HG03469 (cell line): ENCODE results near the gene MTSS2.

Experiments used
- ATAC-seq: cut with Tn5 transposase; IDR thresholded peaks from one replicate; pipeline ENCODE4 v1.9.1; 2021; ENCODE audit warnings: mild to moderate bottlenecking, moderate library complexity, moderate number of reproducible peaks; ENCODE audit not compliant: unreplicated experiment

The MTSS2 gene

DNA sequence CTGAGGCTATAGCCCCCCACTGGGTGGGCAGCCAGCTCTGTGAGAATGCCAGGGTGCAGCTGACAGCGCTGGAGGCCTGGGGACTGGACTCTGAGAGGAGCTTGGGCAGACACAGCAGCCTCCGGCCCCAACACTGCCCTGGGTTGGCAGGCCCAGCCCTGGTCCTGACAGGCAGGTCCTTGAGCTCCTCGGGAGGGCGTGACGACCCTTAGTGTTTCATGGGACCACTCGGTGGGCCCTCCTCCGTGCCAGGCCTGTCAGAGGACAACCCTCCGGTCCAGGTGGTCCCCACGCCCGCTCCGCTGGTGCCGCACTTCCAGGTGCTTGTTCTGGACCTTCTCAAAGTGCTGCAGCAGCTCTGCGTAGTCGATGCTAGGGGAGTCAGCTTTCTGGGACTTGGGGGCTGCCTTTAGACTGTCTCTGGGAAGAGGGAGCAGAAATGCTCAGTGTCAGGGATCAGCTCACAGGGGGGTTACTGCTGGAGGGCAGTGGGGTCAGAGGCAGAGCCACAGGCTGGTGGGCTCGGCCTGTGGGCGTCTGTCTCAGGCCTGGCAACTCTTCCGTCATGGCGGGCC lies 1.9 kb upstream of the MTSS2 start:
- ATAC-seq, result no peak

DNA sequence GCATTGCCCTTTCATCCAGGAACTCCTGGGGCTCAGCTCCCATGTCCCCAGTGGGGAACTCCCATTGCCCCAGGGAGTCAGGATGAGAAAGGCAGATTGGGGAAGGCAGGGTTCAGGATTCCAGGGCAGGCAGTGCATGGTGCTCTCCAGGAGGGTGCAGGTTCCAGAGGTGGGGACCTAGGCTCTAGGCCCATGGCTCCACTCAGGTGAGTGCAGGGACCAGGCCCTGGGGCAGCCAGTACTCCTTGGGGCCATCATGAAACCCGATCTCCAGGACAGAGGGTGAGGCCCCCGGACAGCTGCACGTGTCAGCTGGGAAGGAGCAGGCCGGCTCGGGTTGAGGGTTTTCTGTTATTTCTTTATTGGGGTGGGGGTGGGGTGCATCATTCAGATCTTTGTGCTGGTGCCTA lies 1.3 kb upstream of the MTSS2 start:
- ATAC-seq, result no peak

DNA sequence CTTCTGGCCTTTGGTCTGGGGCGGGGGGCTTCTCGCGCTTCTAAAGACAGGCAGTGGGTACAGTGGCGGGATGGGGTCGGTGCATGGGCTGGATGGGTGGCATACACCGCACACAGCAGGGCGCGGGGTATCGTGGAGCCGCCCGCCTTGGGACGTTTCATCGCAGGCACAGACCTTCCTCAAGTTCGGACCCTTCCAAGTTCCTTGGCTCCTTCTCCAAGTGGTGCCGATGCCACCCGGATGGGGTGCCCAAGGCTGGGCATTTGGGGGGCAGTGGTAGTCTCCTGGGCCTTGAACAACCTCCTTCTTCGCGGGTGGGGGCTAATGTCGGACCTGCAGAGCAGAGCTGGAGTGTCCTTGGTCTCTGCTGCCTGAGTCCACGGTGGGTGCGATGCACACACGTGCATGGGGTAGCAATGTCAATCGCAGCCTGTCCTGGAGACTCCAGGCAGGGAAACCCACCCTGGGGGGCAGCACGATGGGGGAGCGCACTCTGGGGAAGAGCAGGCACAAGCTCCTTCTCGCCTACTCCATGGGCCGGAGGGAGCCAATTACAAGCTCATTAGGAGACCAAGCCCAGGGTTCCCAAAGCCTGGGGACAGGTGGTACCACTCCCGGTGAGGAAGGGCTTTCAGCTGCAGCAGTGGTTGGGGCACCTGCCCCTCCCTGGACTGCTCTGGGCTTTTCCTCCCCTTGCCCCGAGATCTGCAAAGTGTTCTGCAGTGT lies 686 bp upstream of the MTSS2 start:
- no peak for ATAC-seq

DNA sequence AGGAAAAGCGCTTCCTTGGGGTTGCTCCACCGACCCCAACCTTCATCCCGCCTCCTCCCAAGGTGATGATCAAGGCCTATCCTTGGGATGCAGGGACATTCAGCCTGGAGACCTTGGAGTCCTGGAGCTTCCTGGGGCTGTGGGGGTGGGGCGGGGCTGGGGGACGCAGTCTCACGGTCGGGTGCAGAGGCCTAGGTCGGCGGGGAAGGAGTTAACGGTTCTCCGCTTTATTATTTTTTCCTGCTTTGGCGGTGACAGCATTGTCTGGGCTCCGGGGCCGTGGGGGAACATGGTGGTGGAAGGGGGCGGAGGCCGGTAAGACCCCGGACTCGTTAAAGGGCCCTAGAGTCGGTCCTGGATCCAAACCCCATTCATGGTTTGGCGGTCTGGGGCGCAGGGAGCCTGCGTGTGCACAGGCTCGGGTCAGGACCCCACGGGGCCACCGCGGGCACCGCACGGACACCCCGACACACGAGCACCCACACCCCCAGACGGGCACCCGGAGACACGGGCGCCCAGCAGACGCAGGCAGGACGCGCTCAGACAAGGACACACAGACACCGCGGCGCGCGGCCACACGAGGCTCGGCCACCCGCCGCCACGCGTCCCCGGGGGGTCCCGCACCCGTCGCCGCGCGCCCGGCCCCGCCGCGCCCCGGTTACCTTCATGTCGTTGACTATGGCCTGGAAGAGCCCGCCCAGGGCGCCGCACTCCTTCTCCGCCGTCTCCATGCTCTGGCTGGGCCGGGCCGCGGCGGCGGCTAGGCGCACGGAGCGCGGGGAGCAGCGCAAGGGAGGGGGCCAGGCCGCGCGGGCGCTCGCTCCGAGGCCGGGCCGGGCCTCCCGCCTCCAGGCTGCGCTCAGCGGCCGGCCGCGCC lies 554 bp downstream of the MTSS2 start:
- ATAC-seq, result no peak

DNA sequence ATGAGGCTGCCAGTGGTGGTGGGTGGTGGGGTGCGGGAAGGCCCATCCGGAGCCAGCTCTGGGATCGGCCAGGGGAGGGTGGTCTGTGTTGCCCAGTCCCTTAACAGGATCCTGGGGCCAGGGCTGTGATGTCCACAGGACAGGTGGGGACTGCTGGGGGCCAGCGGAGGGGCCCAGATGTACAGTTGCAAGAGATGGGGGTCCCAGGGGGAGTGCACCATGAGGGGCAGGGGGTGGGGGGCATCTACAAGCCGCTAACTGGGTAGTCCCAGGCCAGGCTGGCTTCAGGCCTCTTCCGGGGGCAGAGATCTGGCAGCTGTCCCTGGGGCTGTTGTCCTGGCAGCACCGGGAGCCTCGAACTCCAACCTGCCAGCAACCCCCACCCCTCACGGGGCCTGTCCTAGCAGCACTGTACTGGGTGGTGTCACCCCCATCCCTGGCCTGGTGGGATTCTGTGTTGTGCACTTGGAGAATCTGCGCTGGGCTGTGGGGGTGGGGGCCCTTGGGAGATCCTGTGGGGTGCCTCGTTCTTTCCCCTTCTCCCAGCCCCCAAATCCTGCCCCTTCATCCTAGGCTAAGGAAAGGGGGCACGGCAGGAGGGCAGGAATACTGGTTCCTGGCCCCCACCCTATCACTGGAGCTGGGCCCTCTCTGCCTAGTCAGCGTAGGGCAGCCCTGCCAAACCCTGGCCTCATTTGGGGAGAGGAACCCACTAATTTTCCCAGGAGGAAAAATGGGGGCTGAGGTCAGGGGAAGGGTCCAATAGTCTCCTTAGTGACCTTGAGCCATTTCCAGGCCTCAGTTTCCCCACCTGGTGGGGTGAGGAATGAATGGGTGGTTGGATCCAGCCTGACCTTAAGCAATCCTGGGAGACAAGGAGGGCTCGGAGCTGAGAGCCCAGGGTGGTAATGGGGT lies 1.4 kb downstream of the MTSS2 start:
- no peak for ATAC-seq

DNA sequence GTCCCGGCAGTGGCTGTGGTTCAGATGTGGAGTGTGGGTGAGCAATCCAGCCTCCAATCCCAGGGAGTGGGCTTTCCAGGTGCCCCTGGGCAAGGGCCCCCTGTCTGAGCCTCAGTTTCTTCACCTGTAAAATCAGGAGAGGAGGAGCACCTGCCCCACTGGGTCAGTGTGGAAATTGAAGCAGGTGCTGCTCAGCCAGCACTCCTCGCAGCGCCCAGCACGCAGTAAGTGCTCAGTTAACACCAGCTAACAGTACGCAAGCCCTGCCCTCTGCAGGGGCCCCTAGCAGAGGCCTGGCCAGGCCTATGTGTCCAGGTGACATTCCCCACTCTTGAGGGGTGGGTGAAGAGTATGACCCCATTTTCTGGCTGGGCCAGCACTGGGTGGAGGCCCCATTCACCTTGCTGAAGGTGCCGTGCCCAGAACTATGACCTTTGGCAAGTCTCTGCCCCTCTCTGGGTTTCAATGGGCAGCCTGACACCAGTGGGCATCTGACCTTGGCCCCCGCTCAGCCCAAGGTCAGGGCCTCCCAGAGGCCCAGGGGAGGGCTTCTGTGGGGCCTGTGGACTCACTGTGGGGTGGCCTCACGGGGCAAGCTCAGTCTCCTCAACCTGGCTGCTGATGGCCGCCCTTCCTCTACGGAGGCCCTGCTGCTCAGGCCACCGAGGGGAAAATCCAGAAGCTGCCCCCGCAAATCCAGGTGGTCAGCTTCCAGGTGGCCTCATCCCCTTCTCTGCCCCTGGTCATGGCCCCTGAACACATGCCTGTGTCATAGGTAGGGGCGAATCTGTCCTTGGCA lies 2.5 kb downstream of the MTSS2 start:
- no peak for ATAC-seq

DNA sequence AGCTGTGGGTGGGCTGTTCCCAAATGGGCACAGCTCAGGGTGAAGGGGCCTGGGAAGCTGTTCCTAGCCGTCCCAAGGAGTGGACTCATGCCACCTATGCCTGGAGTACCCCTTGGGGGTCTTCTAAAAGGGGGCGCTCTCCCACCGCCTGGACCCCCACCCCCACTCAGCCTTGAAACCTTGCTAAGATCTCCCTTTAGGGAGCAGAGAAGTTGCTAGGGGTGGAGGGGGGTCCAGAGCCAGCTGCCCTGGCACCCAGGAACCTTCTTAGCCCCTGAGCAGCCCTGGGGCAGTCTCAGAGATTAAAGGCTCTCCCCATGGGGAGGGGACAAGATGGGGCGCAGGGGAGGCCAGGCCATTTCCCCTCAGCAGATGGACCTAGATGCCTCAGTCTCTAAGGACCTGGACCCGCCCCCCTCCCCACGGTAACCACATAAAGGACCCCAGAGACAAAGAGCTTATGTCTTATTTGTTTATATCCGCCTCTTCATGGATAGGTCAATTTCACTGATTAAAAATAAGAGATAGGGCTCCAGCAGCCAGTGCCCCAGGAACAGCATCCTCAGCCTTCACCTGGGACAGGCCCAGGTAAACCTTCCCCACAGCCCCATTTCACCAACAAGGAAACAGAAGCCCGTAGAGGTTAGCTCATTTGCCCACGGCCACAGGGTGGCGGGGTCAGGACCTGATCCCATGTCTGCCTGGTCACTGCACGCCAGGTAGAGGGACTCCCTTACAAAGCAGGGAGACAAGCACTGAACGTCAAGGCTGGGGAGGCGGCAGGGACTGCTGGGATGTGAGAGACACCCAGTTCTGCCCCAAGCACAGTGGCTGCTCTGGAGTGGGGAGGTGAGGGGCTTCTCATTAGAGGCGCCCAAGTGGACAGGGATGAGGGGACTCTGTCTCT lies 3.4 kb downstream of the MTSS2 start:
- ATAC-seq, result no peak

DNA sequence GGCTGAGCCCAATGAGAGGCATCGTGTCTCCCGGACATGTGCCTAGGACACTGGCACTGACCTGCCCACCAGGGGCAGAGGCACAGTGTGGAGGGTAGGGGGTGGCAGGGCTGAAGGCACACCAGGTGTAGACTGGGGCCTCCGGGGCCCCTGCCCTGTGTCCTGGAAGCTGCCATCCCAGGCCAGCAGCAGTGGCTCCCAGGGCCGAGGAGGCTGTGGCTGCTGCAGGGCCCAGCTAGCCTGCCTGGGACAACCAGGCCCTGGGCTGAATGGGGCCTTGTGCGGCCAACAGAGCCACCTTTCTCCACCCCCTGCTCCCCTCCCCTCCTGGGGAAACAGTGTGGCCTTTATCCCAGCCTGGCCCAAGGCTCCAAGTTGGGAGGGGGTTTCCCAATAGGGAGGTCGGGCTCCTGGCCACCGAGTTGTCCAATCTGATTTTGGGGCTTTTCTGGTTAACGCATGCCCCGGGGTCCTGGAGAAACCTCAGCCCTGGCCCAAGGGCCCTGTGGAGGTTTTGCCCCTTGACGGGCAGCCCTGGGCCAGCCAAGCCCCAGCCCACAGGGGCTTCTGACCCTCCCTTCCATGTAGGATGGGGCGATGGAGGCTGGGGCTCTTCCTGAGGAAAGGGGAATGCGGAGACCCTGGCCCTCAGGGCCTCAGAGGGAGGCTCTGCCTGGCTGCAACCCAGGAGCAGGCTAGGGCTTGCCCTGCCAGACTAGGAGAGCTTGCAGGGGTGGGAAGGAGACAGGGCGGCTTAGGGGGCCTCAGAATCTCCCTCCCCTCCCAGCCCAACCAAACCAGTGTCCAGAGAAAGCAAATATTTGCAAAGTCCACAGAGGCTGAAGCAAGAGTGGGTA lies 4.2 kb downstream of the MTSS2 start:
- ATAC-seq, result no peak

DNA sequence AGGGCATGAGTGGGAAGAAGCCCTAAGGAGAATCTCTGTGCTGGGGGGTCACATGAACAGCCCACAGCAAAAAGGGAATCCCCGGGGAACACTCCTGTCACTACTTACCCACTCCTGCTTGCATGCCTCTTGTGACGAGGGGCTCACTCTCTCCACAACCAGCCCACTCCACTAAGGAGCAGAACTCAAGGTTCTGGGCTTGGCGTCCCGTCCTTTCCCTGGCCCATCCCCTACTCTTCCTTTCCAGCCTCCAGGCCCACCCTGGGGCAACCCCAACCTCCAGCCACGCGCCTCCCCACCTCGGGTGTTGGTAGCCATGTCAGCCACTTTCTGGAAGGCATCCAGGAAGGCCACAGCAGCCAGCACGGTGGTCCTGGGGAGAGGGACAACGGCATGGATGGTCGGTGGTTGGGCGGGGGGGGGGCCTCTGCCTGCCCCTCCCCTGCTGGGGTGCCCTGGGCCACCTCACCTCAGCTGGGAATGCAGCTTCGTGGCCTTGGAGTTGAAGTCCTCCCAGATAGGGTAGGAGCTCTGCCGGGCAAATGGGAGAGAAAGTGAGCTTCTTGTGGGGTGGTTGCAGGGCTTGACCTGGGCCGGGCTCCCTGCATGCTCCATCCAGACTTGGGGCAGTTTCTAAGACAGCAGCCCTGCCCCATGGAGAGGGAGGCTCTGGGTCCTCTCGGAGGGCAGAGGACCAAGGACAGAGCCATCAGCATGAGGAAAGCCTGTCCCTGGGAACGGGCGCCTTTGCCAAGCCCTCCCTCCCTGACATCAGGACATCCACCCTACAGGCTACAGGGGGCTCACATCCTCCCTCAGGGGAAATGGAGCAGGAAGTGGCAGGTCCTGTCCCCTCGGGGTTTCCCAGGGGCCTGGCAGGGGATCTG lies 5.1 kb downstream of the MTSS2 start:
- no peak for ATAC-seq

DNA sequence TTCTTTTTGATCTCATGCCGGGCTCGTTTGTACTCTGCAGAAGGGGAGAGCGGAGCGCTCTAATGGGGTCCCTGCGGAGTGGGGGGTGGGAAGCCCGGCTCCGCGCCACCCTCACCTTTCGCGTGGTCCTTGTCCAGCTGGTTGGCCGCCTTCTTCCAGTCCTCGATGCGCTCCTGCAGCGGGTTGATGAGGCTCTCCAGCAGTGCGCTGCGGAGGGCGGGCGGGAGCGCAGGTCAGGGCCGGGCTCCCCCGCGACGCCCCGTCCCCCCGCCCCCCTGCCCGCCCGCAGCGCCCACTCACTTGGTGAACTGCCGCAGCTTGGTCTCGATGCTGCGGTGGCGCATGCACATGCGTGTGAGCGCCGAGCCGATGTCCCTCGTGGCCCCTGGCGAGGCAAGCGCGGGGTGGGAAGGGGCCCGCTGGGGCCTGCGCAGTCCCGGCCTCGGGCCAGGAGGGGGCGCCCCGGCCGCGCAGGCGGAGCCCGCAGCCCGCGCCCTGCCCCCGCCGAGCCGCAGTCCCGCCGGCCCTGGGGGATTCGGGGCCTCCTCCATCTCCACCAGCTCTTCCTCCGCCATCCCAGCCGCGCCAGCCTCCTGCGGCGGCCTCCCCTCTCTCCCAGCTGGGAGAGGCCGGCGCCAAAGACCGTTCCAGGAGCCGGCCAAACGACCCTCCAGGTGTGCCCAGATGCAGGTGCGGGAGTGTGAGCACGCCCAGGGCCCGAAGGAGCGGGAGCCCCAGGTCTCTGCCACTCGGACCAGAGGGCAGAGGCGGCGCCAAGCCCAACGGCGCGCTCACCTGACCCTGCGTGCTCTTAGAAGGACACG lies 6.0 kb downstream of the MTSS2 start:
- no peak for ATAC-seq

DNA sequence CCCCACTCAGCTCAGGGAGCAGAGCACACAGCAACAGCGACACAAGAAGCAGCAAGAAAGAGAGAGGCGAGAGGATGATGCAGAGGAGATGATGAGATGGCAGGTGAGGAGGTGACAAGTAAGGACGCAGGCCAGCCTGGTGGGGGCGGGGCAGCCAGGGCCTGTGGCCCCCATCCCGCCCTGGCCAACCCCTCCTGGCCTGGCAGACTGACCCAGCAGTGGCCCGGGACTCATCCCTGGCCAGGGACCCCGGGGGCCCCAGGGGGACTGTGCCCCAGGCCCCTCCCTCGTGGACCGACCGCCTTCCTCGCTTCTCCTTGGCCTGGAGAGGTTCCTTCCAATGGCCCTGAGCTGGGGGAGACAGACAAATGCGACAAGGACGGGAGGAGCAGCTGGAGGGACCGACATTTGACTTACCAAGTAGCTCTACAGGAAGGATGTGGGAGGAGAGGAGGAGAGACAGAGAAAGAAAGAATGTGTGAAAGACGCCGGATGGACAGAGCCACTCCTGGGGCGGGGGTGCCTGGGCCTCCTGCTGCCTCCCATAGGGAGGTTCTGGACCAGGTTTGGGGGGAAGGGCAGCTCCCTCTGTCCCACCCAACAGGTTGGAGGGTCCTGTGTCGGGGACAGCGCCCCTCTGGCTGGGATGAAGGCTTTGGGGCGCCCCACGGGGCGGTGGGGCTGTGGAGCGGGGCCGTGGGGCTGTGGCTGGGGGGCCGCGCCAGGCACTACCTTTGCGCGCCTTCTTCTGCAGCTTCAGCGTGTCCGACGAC lies 6.8 kb downstream of the MTSS2 start:
- ATAC-seq, result no peak

DNA sequence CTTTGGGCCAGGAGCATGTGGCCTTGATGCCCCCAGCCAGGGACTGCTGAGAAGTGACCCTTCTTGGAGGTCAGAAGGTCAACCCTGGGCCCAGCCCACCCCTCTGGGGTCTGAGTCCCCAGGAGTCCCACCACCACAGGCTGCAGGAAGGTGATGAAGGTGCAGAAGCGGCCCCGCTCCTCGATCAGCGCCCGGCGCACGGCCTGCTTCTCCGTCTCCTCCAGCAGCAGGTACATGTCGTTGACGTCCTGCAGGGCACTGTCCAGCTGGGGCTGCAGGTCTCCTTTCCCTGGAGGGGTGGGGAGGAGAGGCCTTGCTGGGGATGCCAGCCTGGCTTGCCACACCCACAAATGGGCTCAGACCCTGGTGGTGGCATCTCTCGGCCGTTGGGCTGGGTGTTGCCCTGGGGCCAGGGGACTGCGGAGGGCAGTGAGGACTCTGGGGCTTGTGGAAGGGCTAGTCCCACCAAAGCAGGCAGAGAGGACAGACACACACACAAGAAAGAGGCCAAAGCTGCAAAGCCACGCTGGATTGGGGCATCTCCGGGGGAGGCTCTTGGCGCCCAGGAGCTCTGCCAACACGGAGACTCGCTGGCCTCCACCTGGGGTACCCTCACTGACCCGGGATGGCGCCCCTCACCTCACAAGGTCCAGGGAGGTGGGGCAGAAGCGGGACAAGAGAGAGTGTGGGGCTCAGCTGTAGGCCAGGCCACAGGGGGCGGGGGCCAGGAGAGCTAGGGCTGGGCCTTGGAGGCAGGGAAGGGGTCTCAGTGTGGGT lies 7.5 kb downstream of the MTSS2 start:
- ATAC-seq, result no peak

DNA sequence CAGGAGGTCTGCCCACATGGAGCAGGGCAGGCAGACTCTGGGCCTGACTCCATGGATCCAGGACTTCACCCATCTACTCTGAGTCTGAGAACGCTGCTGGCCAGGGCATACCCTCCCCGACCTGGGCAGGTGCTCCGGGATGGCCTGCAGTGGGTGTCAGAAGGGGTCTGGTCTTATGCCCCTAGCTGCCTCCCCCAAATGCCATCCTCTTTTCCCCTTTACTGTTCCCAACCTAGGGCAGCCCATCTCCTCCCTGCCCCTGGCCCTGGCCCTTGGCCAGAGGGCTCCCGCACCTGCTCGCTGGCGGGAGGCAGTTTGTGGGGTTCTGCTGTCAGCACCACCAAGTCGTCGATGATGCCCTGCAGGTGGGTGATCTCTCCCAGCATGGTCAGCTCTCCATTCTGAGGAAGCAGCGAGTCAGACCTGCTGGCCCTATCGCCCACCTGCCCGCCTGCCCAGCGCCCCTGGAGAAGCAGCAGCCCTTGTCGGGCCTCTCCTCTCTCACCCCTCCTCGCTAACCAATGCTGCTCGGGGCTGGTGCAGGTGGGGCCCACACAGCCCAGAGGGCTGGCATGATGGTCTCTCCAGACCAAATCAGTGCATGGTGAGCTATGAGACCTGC lies 8.2 kb downstream of the MTSS2 start:
- no peak for ATAC-seq
